ENCODE results near the gene PDXK.

Gene PDXK

DNA sequence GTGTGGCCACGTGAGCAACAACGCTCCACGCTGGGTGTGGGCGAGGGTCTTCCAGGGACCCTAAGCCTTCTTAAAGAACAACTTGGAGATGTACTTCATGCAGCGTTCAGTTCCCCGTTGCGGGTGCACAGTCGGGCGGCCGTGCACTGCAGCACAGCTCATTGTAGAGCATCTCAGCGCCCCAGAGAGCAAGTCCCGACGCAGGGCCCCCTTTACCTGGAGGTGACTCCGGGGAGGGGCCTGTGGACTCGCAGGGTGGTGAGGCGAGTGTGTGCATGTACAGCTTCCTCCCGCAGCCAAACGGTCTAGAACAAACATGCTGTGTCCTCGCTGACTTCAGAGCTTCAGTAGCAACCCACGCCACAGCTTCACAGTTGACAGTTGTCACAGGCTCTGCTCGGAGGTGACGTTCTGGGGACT, 89.9 kb downstream of the PDXK start:
- H3K27ac ChIP-seq (ENCODE audit: insufficient read depth in 1 of 2, low read depth in 1 of 2, low read length in 2 of 2, poor library complexity in 1 of 2, severe bottlenecking in 2 of 2): no peak overlapping the region
- CTCF ChIA-PET: interaction anchor here (0.7 to 5.3 kb wide), 7 partner anchors 18 to 171 kb away, joined by 3 to 40 read pairs (median 3); no protein-coding TSS in a partner anchor
- H3K27me3 ChIP-seq (replicated peaks in 2 of 5; ENCODE audit: control insufficient read depth in 4 of 5, insufficient read depth in 5 of 5, low read length in 4 of 5): no peaks in the 10 kb centered on the region
- WGBS (ENCODE audit: insufficient coverage): 99% methylated on average over 19 of the region's 22 CpGs
- peaks cover 0 to 38% (median 31%) of the 10 kb centered on the region in 4 experiments for H3K4me1 ChIP-seq (ENCODE audit: control extremely low read depth in 1 of 4, control insufficient read depth in 4 of 4, insufficient read depth in 4 of 4, low read length in 3 of 4)
- no peak overlapping the region for H3K4me3 ChIP-seq (ENCODE audit: control insufficient read depth in 1 of 7, extremely low read depth in 1 of 7, insufficient read depth in 4 of 7, low read depth in 2 of 7, low read length in 6 of 7)
- H3K36me3 ChIP-seq (ENCODE audit: control insufficient read depth in 4 of 4, insufficient read depth in 4 of 4, low read length in 3 of 4): peaks cover 0 to 21% (median 7%) of the 10 kb centered on the region in 4 experiments
- no peak for DNase-seq
- POLR2A ChIA-PET: no interaction called here
- no peaks in the 10 kb centered on the region for H3K9me3 ChIP-seq (ENCODE audit: control extremely low read depth in 1 of 5, control insufficient read depth in 4 of 5, insufficient read depth in 2 of 5, low read depth in 1 of 5, low read length in 4 of 5)

- CTCF ChIA-PET: interaction anchor here (0.7 to 5.3 kb wide), 6 partner anchors 10 to 171 kb away, joined by 3 to 40 read pairs (median 6); no protein-coding TSS in a partner anchor
- 97% methylated on average over 16 of the region's 16 CpGs for WGBS (ENCODE audit: insufficient coverage)
- Histone ChIP-seq H3K4me1 (ENCODE audit: control extremely low read depth in 1 of 4, control insufficient read depth in 4 of 4, insufficient read depth in 4 of 4, low read length in 3 of 4) (peaks cover 0 to 38% (median 31%) of the 10 kb centered on the region in 4 experiments), H3K36me3 (ENCODE audit: control insufficient read depth in 4 of 4, insufficient read depth in 4 of 4, low read length in 3 of 4) (peaks cover 0 to 16% (median 2%) of the 10 kb centered on the region in 4 experiments), H3K4me3 (ENCODE audit: control insufficient read depth in 1 of 7, extremely low read depth in 1 of 7, insufficient read depth in 4 of 7, low read depth in 2 of 7, low read length in 6 of 7) (no peak overlapping the region), H3K27ac (ENCODE audit: insufficient read depth in 1 of 2, low read depth in 1 of 2, low read length in 2 of 2, poor library complexity in 1 of 2, severe bottlenecking in 2 of 2) (no peak overlapping the region), H3K27me3 (replicated peaks in 2 of 5; ENCODE audit: control insufficient read depth in 4 of 5, insufficient read depth in 5 of 5, low read length in 4 of 5) (no peaks in the 10 kb centered on the region), H3K9me3 (ENCODE audit: control extremely low read depth in 1 of 5, control insufficient read depth in 4 of 5, insufficient read depth in 2 of 5, low read depth in 1 of 5, low read length in 4 of 5) (no peaks in the 10 kb centered on the region)
- POLR2A ChIA-PET: no interaction called here
- no peak for DNase-seq
Observed at GRCh38 chr21:43809346-43809799, 90.4 kb downstream of the PDXK start.

DNA sequence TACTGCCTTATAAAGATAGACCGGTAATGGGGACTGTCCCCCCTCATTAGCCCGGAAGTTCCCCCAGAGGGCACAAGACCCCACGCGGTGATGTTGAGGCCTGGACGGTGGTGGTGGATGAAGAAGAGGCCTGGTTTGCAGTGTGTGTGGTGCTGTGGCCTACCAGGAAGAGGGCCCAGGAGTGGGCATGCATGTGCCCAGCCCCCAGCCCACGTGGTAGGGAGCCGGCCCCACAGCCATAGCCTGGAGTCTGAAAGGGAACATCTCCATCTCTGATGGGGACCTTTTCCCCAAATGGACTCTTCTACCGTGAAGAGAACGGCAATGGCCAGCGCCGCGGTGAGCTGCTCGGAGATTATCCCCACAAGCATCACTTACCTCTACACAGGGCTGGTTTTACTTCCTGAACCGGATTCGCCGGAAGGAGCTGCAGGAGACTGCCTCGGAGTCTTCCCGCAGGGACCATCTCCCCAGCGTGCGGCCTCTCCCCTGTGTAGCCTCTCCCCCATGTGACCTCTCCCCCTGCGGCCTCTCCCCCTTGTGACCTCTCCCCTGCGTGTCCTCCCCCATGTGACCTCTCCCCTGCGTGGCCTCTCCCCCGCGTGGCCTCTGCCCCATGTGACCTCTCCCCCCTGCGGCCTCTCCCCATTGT, 91.0 kb downstream of the PDXK start:
- peaks cover 0 to 33% (median 26%) of the 10 kb centered on the region in 4 experiments for H3K4me1 ChIP-seq (ENCODE audit: control extremely low read depth in 1 of 4, control insufficient read depth in 4 of 4, insufficient read depth in 4 of 4, low read length in 3 of 4)
- H3K27ac ChIP-seq (ENCODE audit: insufficient read depth in 1 of 2, low read depth in 1 of 2, low read length in 2 of 2, poor library complexity in 1 of 2, severe bottlenecking in 2 of 2): no peak overlapping the region
- no peaks in the 10 kb centered on the region for H3K9me3 ChIP-seq (ENCODE audit: control extremely low read depth in 1 of 5, control insufficient read depth in 4 of 5, insufficient read depth in 2 of 5, low read depth in 1 of 5, low read length in 4 of 5)
- POLR2A ChIA-PET: interaction anchor here (0.5 to 1.0 kb wide), 2 partner anchors 10 to 63 kb away, joined by 3 to 5 read pairs; no protein-coding TSS in a partner anchor
- WGBS (ENCODE audit: insufficient coverage): 84% methylated on average over 21 of the region's 26 CpGs
- no peak for DNase-seq
- H3K27me3 ChIP-seq (replicated peaks in 2 of 5; ENCODE audit: control insufficient read depth in 4 of 5, insufficient read depth in 5 of 5, low read length in 4 of 5): no peaks in the 10 kb centered on the region
- peaks cover 0 to 12% (median 2%) of the 10 kb centered on the region in 4 experiments for H3K36me3 ChIP-seq (ENCODE audit: control insufficient read depth in 4 of 4, insufficient read depth in 4 of 4, low read length in 3 of 4)
- CTCF ChIA-PET: interaction anchor here (0.8 to 5.3 kb wide), 8 partner anchors 10 to 170 kb away, joined by 3 to 40 read pairs (median 6); no protein-coding TSS in a partner anchor
- no peak overlapping the region for H3K4me3 ChIP-seq (ENCODE audit: control insufficient read depth in 1 of 7, extremely low read depth in 1 of 7, insufficient read depth in 4 of 7, low read depth in 2 of 7, low read length in 6 of 7)

DNA sequence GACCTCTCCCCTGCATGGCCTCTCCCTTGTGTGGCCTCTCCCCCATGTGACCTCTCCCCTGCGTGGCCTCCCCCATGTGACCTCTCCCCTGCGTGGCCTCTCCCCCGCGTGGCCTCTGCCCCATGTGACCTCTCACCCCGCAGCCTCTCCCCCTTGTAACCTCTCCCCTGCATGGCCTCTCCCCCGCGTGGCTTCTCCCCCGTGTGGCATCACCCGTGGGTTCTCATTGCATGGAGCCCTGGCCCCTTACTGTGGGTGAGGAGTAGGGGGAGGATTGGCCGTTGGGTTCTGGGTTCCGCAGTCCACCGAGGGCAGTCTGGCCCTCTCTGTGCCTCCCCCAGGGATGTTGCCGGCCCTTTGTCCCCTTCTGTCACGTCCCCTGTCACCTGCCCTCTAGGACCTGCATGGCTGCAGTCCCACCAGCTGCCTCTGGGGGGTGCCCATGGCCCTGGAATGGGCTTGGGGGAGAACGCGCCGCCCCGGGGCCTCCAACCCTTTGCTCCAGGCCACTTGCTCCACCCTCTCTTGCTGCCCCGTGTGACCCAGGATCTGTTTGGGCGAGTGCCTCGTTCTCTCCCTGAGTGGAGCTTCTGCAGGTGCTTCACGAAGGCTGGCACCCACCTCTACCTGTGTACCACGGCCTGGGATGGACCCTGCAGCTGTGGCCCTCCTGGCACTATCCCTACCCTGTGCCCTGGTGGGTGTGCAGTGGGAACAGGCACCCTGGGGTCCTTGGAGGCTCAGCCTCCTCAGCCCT, 91.8 kb downstream of the PDXK start:
- Histone ChIP-seq H3K36me3 (ENCODE audit: control insufficient read depth in 4 of 4, insufficient read depth in 4 of 4, low read length in 3 of 4) (peaks cover 0 to 9% (median 2%) of the 10 kb centered on the region in 4 experiments), H3K4me3 (ENCODE audit: control insufficient read depth in 1 of 7, extremely low read depth in 1 of 7, insufficient read depth in 4 of 7, low read depth in 2 of 7, low read length in 6 of 7) (peak overlapping the region in 2 of 7 experiments; percentile 19 to 48), H3K4me1 (ENCODE audit: control extremely low read depth in 1 of 4, control insufficient read depth in 4 of 4, insufficient read depth in 4 of 4, low read length in 3 of 4) (peaks cover 0 to 28% (median 19%) of the 10 kb centered on the region in 4 experiments), H3K27ac (ENCODE audit: insufficient read depth in 1 of 2, low read depth in 1 of 2, low read length in 2 of 2, poor library complexity in 1 of 2, severe bottlenecking in 2 of 2) (no peak overlapping the region), H3K27me3 (replicated peaks in 2 of 5; ENCODE audit: control insufficient read depth in 4 of 5, insufficient read depth in 5 of 5, low read length in 4 of 5) (no peaks in the 10 kb centered on the region), H3K9me3 (ENCODE audit: control extremely low read depth in 1 of 5, control insufficient read depth in 4 of 5, insufficient read depth in 2 of 5, low read depth in 1 of 5, low read length in 4 of 5) (no peaks in the 10 kb centered on the region)
- POLR2A ChIA-PET: interaction anchor here (0.5 to 1.0 kb wide), 2 partner anchors 9 to 62 kb away, joined by 3 to 5 read pairs; no protein-coding TSS in a partner anchor
- CTCF ChIA-PET: interaction anchor here (0.7 to 5.3 kb wide), 16 partner anchors 9 to 170 kb away, joined by 3 to 40 read pairs (median 3); no protein-coding TSS in a partner anchor
- DNase-seq: peak; percentile 70 to 82 (median 75)
- 10% methylated on average over 14 of the region's 23 CpGs for WGBS (ENCODE audit: insufficient coverage)

DNA sequence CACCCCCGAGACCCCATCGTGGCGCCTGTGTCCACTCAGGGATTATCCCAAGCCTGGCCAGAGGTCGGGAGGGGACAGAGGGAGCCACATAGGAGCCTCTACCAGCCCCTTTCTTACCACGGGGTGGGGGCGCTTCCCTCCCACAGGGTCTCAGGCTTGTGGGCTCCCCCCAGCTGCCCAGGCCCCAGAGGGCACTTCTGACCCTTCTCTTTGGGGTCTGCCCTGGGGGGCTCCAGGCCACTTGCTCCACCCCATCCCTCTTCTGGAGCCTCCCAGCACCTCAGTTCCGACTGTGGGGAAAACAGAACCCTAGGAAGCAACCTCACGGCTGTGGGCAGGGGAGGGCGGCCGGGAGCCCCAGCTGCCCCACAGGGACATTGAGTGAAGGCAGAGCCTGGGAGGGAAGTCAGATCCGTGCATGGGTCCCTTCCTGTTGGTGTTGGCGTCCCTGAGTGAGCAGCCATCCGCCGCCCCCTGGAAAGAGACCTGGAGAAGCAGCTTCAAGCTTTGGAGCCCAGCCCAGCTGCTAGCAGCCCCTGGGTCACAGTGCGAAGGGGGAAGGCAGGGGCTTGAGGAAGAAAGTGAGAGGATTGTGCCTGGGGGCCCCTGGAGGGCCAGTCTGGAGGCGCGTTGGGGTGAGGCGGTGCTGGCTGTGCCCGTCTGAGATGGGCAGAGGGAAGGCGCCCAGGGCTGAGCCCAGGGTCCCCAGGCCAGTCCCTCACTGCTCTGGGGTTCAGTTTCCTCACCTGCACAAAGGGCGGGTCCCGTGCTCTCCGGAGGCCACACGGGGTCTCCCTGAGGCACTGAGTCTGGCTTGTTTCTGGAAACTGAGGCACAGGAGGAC, 92.6 kb downstream of the PDXK start:
- H3K4me3 ChIP-seq (ENCODE audit: control insufficient read depth in 1 of 7, extremely low read depth in 1 of 7, insufficient read depth in 4 of 7, low read depth in 2 of 7, low read length in 6 of 7): peak overlapping the region in 1 of 7 experiments; percentile 48
- CTCF ChIA-PET: interaction anchor here (0.7 to 5.3 kb wide), 16 partner anchors 8 to 169 kb away, joined by 3 to 40 read pairs (median 4); no protein-coding TSS in a partner anchor

More for the DNA sequence above, 92.6 kb downstream of the PDXK start:
- Histone ChIP-seq H3K9me3 (ENCODE audit: control extremely low read depth in 1 of 5, control insufficient read depth in 4 of 5, insufficient read depth in 2 of 5, low read depth in 1 of 5, low read length in 4 of 5) (no peaks in the 10 kb centered on the region), H3K4me1 (ENCODE audit: control extremely low read depth in 1 of 4, control insufficient read depth in 4 of 4, insufficient read depth in 4 of 4, low read length in 3 of 4) (peaks cover 0 to 24% (median 13%) of the 10 kb centered on the region in 4 experiments), H3K36me3 (ENCODE audit: control insufficient read depth in 4 of 4, insufficient read depth in 4 of 4, low read length in 3 of 4) (peaks cover 0 to 4% (median 2%) of the 10 kb centered on the region in 4 experiments), H3K27ac (ENCODE audit: insufficient read depth in 1 of 2, low read depth in 1 of 2, low read length in 2 of 2, poor library complexity in 1 of 2, severe bottlenecking in 2 of 2) (no peak overlapping the region), H3K27me3 (replicated peaks in 2 of 5; ENCODE audit: control insufficient read depth in 4 of 5, insufficient read depth in 5 of 5, low read length in 4 of 5) (no peaks in the 10 kb centered on the region)
- DNase-seq: no peak
- 88% methylated on average over 24 of the region's 24 CpGs for WGBS (ENCODE audit: insufficient coverage)
- POLR2A ChIA-PET: interaction anchor here (1.0 kb wide), 1 partner anchor 62 kb away, joined by 5 read pairs; no protein-coding TSS in a partner anchor

All from common myeloid progenitor, CD34-positive (primary cell).